ENCODE results near the gene NANOGP8. TPM values are rescaled to one million over a fixed set of nuclear protein-coding genes. Genes with fewer than 3 reads are reported as not detected.
"Not testable (repeated sequence)": the region's sequence is repeated elsewhere in the genome, so short reads cannot be mapped to it uniquely, and the experiment has no call there.

NANOGP8 gene
- total RNA-seq, 1 experiment from 2014 or later, result 0.75 TPM

- DNase-seq (ENCODE audit: unreplicated experiment); BruUV-seq (replicated peaks); POLR2A ChIA-PET; H3K36me3 Mint-ChIP-seq (ENCODE audit: insufficient read depth, unreplicated experiment); H3K4me1 Mint-ChIP-seq (ENCODE audit: insufficient read depth, unreplicated experiment); intact Hi-C loops (cut with micrococcal nuclease); CTCF ChIA-PET; H3K4me3 Mint-ChIP-seq (ENCODE audit: unreplicated experiment); H3K27me3 Mint-ChIP-seq (ENCODE audit: insufficient read depth, unreplicated experiment); H3K27ac Mint-ChIP-seq (ENCODE audit: low read depth, unreplicated experiment); H3K9me3 Mint-ChIP-seq (ENCODE audit: unreplicated experiment): not testable (repeated sequence)
Observed at GRCh38 chr15:35081626-35082365, 3.3 kb downstream of the NANOGP8 start.

GRCh38 chr15:35080226-35080625 lies 4.9 kb downstream of the NANOGP8 start:
- Mint-ChIP-seq H3K27me3 (ENCODE audit: insufficient read depth, unreplicated experiment) (no peaks in the 10 kb centered on the region), H3K4me1 (ENCODE audit: insufficient read depth, unreplicated experiment) (no peaks in the 10 kb centered on the region), H3K9me3 (ENCODE audit: unreplicated experiment) (no peaks in the 10 kb centered on the region), H3K36me3 (ENCODE audit: insufficient read depth, unreplicated experiment) (no peaks in the 10 kb centered on the region), H3K27ac (ENCODE audit: low read depth, unreplicated experiment) (no peak overlapping the region), H3K4me3 (ENCODE audit: unreplicated experiment) (no peak overlapping the region)
- intact Hi-C loops (cut with micrococcal nuclease), result no loop called here
- TF ChIP-seq CTCF (IDR thresholded peaks at IDR 0.05; ENCODE audit: unreplicated experiment), result no peak
- ChIA-PET POLR2A (interaction anchor here (0.7 kb wide), 1 partner anchor 348 kb away, joined by 4 read pairs; no protein-coding TSS in a partner anchor), CTCF (interaction anchor here (0.8 to 5.7 kb wide), 4 partner anchors 10 to 364 kb away, joined by 3 to 108 read pairs (median 38); no protein-coding TSS in a partner anchor)
- DNase-seq (ENCODE audit: unreplicated experiment), result no peak
- BruUV-seq (replicated peaks), result no TSS peak

GRCh38 chr15:35078221-35078915 lies 6.7 kb downstream of the NANOGP8 start:
- Mint-ChIP-seq H3K36me3 (ENCODE audit: insufficient read depth, unreplicated experiment) (no peaks in the 10 kb centered on the region), H3K9me3 (ENCODE audit: unreplicated experiment) (no peaks in the 10 kb centered on the region), H3K4me3 (ENCODE audit: unreplicated experiment) (no peak overlapping the region), H3K27ac (ENCODE audit: low read depth, unreplicated experiment) (no peak overlapping the region), H3K4me1 (ENCODE audit: insufficient read depth, unreplicated experiment) (no peaks in the 10 kb centered on the region), H3K27me3 (ENCODE audit: insufficient read depth, unreplicated experiment) (no peaks in the 10 kb centered on the region)
- peak; percentile 81 for TF ChIP-seq CTCF (IDR thresholded peaks at IDR 0.05; ENCODE audit: unreplicated experiment)
- intact Hi-C loops (cut with micrococcal nuclease), result loop anchor here (1.0 to 10.0 kb wide), 6 partner anchors 126 to 834 kb away; no protein-coding TSS in a partner anchor
- CTCF ChIA-PET, result interaction anchor here (0.6 to 5.7 kb wide), 33 partner anchors 9 to 1585 kb away, joined by 3 to 108 read pairs (median 3); no protein-coding TSS in a partner anchor
- no TSS peak for BruUV-seq (replicated peaks)
- DNase-seq (ENCODE audit: unreplicated experiment), result peak; percentile 52
- POLR2A ChIA-PET, result interaction anchor here (0.7 kb wide), 1 partner anchor 1134 kb away, joined by 3 read pairs; no protein-coding TSS in a partner anchor

GRCh38 chr15:35071106-35071505 lies 14.0 kb downstream of the NANOGP8 start:
- no peaks in the 10 kb centered on the region for H3K27me3 Mint-ChIP-seq (ENCODE audit: insufficient read depth, unreplicated experiment)
- no peaks in the 10 kb centered on the region for H3K9me3 Mint-ChIP-seq (ENCODE audit: unreplicated experiment)
- ChIA-PET POLR2A (no interaction called here), CTCF (interaction anchor here (0.6 to 1.1 kb wide), 3 partner anchors 53 to 673 kb away, joined by 3 to 5 read pairs (median 3); no protein-coding TSS in a partner anchor)
- no peaks in the 10 kb centered on the region for H3K36me3 Mint-ChIP-seq (ENCODE audit: insufficient read depth, unreplicated experiment)
- intact Hi-C loops (cut with micrococcal nuclease), result loop anchor here (10.0 kb wide), 3 partner anchors 134 to 664 kb away; no protein-coding TSS in a partner anchor
- no TSS peak for BruUV-seq (replicated peaks)
- H3K4me3 Mint-ChIP-seq (ENCODE audit: unreplicated experiment), result no peak overlapping the region
- no peak overlapping the region for H3K27ac Mint-ChIP-seq (ENCODE audit: low read depth, unreplicated experiment)
- no peak for DNase-seq (ENCODE audit: unreplicated experiment)
- H3K4me1 Mint-ChIP-seq (ENCODE audit: insufficient read depth, unreplicated experiment), result no peaks in the 10 kb centered on the region
- TF ChIP-seq CTCF (IDR thresholded peaks at IDR 0.05; ENCODE audit: unreplicated experiment), result no peak

All from MCF 10A (cell line).